H1 (cell line): ENCODE results near the gene TMEM41A. TPM values are rescaled to one million over a fixed set of nuclear protein-coding genes. Genes with fewer than 3 reads are reported as not detected.

ENCODE experiments used
- CTCF ChIA-PET: fragments of 300-600 bp; sonication (Branson Sonifier 250); formaldehyde crosslinking; loops from one replicate; lab custom pipeline; 2021; ENCODE audit not compliant: partially characterized antibody; lab: Charles Lee
- POLR2A ChIA-PET: fragments of 300-600 bp; sonication (Branson Sonifier 250); formaldehyde crosslinking; loops from one replicate; lab custom pipeline; 2021; ENCODE audit warnings: inconsistent platforms; ENCODE audit not compliant: partially characterized antibody; lab: Charles Lee
- DNase-seq, 2 experiments: peaks; one replicate each; pipeline versions ENCODE4 v3.0.0 to v3.0.0-alpha.2; 2010 to 2022; ENCODE audit warnings: low spot score in 2 of 2, low read depth in 1 of 2, mixed read lengths in 1 of 2
- FAIRE-seq: peaks from 2 replicates; lab custom pipeline; 2011; peaks lifted over from hg19 to GRCh38; lab: Jason Lieb, UNC
- H2AFZ ChIP-seq: 2 replicates; pipeline ENCODE4 v1.8.1; 2012; ENCODE audit warnings: low read length, inconsistent platforms
- H2AK5ac ChIP-seq: 2 replicates; pipeline ENCODE4 v1.6.1; 2013; ENCODE audit warnings: low read depth, low read length
- H2BK120ac ChIP-seq: replicated peaks from 2 replicates; pipeline ENCODE3; 2013; ENCODE audit warnings: low read depth, low read length, inconsistent platforms
- H2BK12ac ChIP-seq: 2 replicates; pipeline ENCODE4 v1.6.1; 2013; ENCODE audit warnings: low read depth, low read length
- H2BK15ac ChIP-seq: 2 replicates; pipeline ENCODE4 v1.6.1; 2013; ENCODE audit warnings: low read length
- H2BK20ac ChIP-seq: 2 replicates; pipeline ENCODE4 v1.6.1; 2013; ENCODE audit warnings: low read length
- H2BK5ac ChIP-seq: 2 replicates; pipeline ENCODE4 v1.6.1; 2013; ENCODE audit warnings: low read depth, low read length
- H3K14ac ChIP-seq: 2 replicates; pipeline ENCODE4 v1.6.1; 2013; ENCODE audit warnings: inconsistent platforms; ENCODE audit not compliant: insufficient read length
- H3K18ac ChIP-seq: 2 replicates; pipeline ENCODE4 v1.6.1; 2013; ENCODE audit warnings: low read length; ENCODE audit errors: extremely low read depth
- H3K23ac ChIP-seq: 2 replicates; pipeline ENCODE4 v1.6.1; 2013; ENCODE audit warnings: inconsistent platforms; ENCODE audit not compliant: insufficient read length
- H3K23me2 ChIP-seq: 2 replicates; pipeline ENCODE4 v1.6.1; 2013; ENCODE audit warnings: low read depth, low read length
- H3K27ac ChIP-seq: 2 replicates; pipeline ENCODE4 v1.6.1; 2011; ENCODE audit warnings: low read depth, low read length, inconsistent platforms
- H3K27me3 ChIP-seq, 4 experiments: replicated peaks in 1 of 4; 1 replicate in 1 of 4; 2 replicates in 3 of 4; pipeline versions ENCODE4 v1.6.1 to v1.8.1; 2011 to 2013; ENCODE audit warnings: low read length in 3 of 4, mild to moderate bottlenecking in 3 of 4, inconsistent platforms in 2 of 4, mixed read lengths in 2 of 4, moderate library complexity in 1 of 4; ENCODE audit not compliant: control insufficient read depth in 3 of 4, insufficient read depth in 3 of 4; ENCODE audit errors: extremely low read depth in 1 of 4
- H3K36me3 ChIP-seq, 4 experiments: 2 replicates each; pipeline versions ENCODE4 v1.6.1 to v1.8.1; 2011 to 2013; ENCODE audit warnings: mild to moderate bottlenecking in 4 of 4, low read length in 3 of 4, moderate library complexity in 2 of 4, control low read depth in 1 of 4, inconsistent platforms in 1 of 4; ENCODE audit not compliant: insufficient read depth in 4 of 4, control insufficient read depth in 2 of 4
- H3K4ac ChIP-seq: replicated peaks from 2 replicates; pipeline ENCODE3; 2013; ENCODE audit warnings: low read length, low read depth, mixed read lengths, inconsistent platforms; ENCODE audit not compliant: insufficient read length
- H3K4me1 ChIP-seq, 4 experiments: replicated peaks in 1 of 4; 1 replicate in 1 of 4; 2 replicates in 3 of 4; pipeline versions ENCODE4 v1.6.1 to v1.8.1; 2011 to 2013; ENCODE audit warnings: low read length in 3 of 4, inconsistent platforms in 2 of 4, mixed read lengths in 1 of 4; ENCODE audit not compliant: insufficient read depth in 4 of 4, control insufficient read depth in 3 of 4
- H3K4me2 ChIP-seq, 2 experiments: 2 replicates each; pipeline versions ENCODE4 v1.6.1 to v1.8.1; 2011 to 2013; ENCODE audit warnings: low read depth in 2 of 2, low read length in 2 of 2, control low read depth in 1 of 2, inconsistent platforms in 1 of 2, mild to moderate bottlenecking in 1 of 2; ENCODE audit not compliant: insufficient read depth in 1 of 2
- H3K4me3 ChIP-seq, 4 experiments: fragments of 200-600, 300-600 bp in 1 of 4; sonication (generic), shearing (Covaris generic), sonication (Bioruptor Twin) in 1 of 4; 2 replicates each; pipeline versions ENCODE4 v1.5.1 to v1.8.1; 2011 to 2016; ENCODE audit warnings: low read length in 4 of 4, low read depth in 3 of 4, control low read depth in 2 of 4, inconsistent platforms in 2 of 4, mild to moderate bottlenecking in 2 of 4, mixed read lengths in 1 of 4, moderate library complexity in 1 of 4; ENCODE audit not compliant: insufficient read depth in 2 of 4; ENCODE audit errors: extremely low read depth in 1 of 4
- H3K56ac ChIP-seq: replicated peaks from 2 replicates; pipeline ENCODE3; 2013; ENCODE audit warnings: low read depth, mild to moderate bottlenecking, mixed read lengths, low read length, inconsistent platforms; ENCODE audit not compliant: insufficient read length
- H3K79me1 ChIP-seq: 2 replicates; pipeline ENCODE4 v1.6.1; 2013; ENCODE audit warnings: low read depth, low read length, control low read depth
- H3K79me2 ChIP-seq, 2 experiments: 2 replicates each; pipeline versions ENCODE4 v1.6.1 to v1.8.1; 2012 to 2013; ENCODE audit warnings: low read length in 2 of 2, mild to moderate bottlenecking in 2 of 2, inconsistent platforms in 1 of 2; ENCODE audit not compliant: insufficient read depth in 2 of 2, control insufficient read depth in 1 of 2
- H3K9ac ChIP-seq, 4 experiments: replicated peaks in 1 of 4; 1 replicate in 1 of 4; 2 replicates in 3 of 4; pipeline versions ENCODE4 v1.6.1 to v1.8.1; 2011 to 2013; ENCODE audit warnings: low read depth in 3 of 4, low read length in 3 of 4, control low read depth in 2 of 4, mild to moderate bottlenecking in 2 of 4, moderate library complexity in 2 of 4, inconsistent platforms in 1 of 4; ENCODE audit errors: extremely low read depth in 1 of 4
- H3K9me3 ChIP-seq, 2 experiments: 2 replicates each; pipeline versions ENCODE4 v1.6.1 to v1.8.1; 2012 to 2013; ENCODE audit warnings: mild to moderate bottlenecking in 2 of 2, moderate library complexity in 2 of 2, control low read depth in 1 of 2, inconsistent platforms in 1 of 2, low read depth in 1 of 2, low read length in 1 of 2, mixed read lengths in 1 of 2; ENCODE audit not compliant: insufficient read depth in 2 of 2
- H4K20me1 ChIP-seq, 2 experiments: replicated peaks in 1 of 2; 2 replicates each; pipeline versions ENCODE3 to v1.8.1; 2011 to 2013; ENCODE audit warnings: inconsistent platforms in 2 of 2, low read length in 2 of 2, mild to moderate bottlenecking in 1 of 2; ENCODE audit not compliant: insufficient read depth in 2 of 2, control insufficient read depth in 1 of 2
- H4K5ac ChIP-seq: 2 replicates; pipeline ENCODE4 v1.6.1; 2013; ENCODE audit warnings: low read length, low read depth, mixed read lengths, inconsistent platforms; ENCODE audit not compliant: insufficient read length
- H4K8ac ChIP-seq: 2 replicates; pipeline ENCODE4 v1.8.0; 2013; ENCODE audit warnings: mild to moderate bottlenecking, moderate library complexity, low read length, inconsistent platforms; ENCODE audit not compliant: insufficient read depth; ENCODE audit errors: extremely low read depth
- H4K91ac ChIP-seq: replicated peaks from 2 replicates; pipeline ENCODE3; 2013; ENCODE audit warnings: low read length, mixed read lengths, inconsistent platforms; ENCODE audit not compliant: insufficient read length
- BRCA1 ChIP-seq: IDR thresholded peaks from 2 replicates; pipeline ENCODE4 v1.6.1; 2012; ENCODE audit warnings: low read depth, low read length, improper control_type of control experiment
- CHD1 ChIP-seq: IDR thresholded peaks from 2 replicates; pipeline ENCODE4 v1.6.1; 2012; ENCODE audit warnings: low read depth, low read length, improper control_type of control experiment
- CTCF ChIP-seq, 3 experiments: IDR thresholded peaks; 1 replicate in 2 of 3; 2 replicates in 1 of 3; pipeline versions ENCODE4 v1.5.1 to v1.6.1; 2011; ENCODE audit warnings: low read length in 3 of 3, mild to moderate bottlenecking in 3 of 3, inconsistent platforms in 2 of 3, low read depth in 1 of 3, moderate library complexity in 1 of 3; ENCODE audit not compliant: insufficient read depth in 1 of 3; ENCODE audit errors: control extremely low read depth in 1 of 3
- EGR1 ChIP-seq: IDR thresholded peaks from 2 replicates; pipeline ENCODE4 v1.6.1; 2011; ENCODE audit warnings: low read depth, low read length, borderline replicate concordance
- EP300 ChIP-seq, 2 experiments: IDR thresholded peaks; 1 replicate in 1 of 2; 2 replicates in 1 of 2; pipeline ENCODE4 v1.6.1; 2011 to 2012; ENCODE audit warnings: low read depth in 2 of 2, low read length in 2 of 2, mild to moderate bottlenecking in 2 of 2, borderline replicate concordance in 1 of 2, inconsistent platforms in 1 of 2, moderate library complexity in 1 of 2
- KDM4A ChIP-seq: IDR thresholded peaks from one replicate; pipeline ENCODE4 v1.7.1; 2012; ENCODE audit warnings: low read depth, mild to moderate bottlenecking, moderate library complexity, low read length, inconsistent platforms; ENCODE audit not compliant: severe bottlenecking
- MAFK ChIP-seq: IDR thresholded peaks from 2 replicates; pipeline ENCODE4 v1.6.1; 2012; ENCODE audit warnings: low read depth, mild to moderate bottlenecking, improper control_type of control experiment, low read length
- PHF8 ChIP-seq: fragments of 200-600 bp; sonication (generic); conservative IDR thresholded peaks from 2 replicates; pipeline ENCODE4 v1.7.1; 2012; ENCODE audit warnings: low read depth, mild to moderate bottlenecking, inconsistent platforms, low read length, moderate library complexity
- RBBP5 ChIP-seq: IDR thresholded peaks from 2 replicates; pipeline ENCODE4 v1.7.1; 2012; ENCODE audit warnings: low read depth, mild to moderate bottlenecking, inconsistent platforms, low read length, moderate library complexity, borderline replicate concordance
- WGBS, 2 experiments: shearing (Covaris generic) in 1 of 2; methylation state at CpG; one replicate each; pipeline versions ENCODE4 v1.1.6 to v1.1.7; 2013 to 2015; ENCODE audit warnings: low lambda C conversion rate in 2 of 2, mixed read lengths in 2 of 2, inconsistent platforms in 1 of 2, low coverage in 1 of 2, missing lambda C conversion rate in 1 of 2; ENCODE audit not compliant: insufficient replicate concordance in 2 of 2, insufficient coverage in 1 of 2, insufficient read length in 1 of 2; ENCODE audit errors: extremely low coverage in 1 of 2, missing lambda C conversion rate in 1 of 2; 5-methylcytosine and 5-hydroxymethylcytosine counted together
- polyA plus RNA-seq, 7 experiments: library from polyadenylated mRNA; depleted of rRNA in 3 of 7; stranded (reverse) in 5 of 7; unstranded in 2 of 7; fragments of >200 nt in 5 of 7; fragments of 200-250 nt in 2 of 7; gene quantifications; 1 replicate in 5 of 7; 2 replicates in 1 of 7; 4 replicates in 1 of 7; pipeline versions ENCODE4 v1.2.1 to v1.2.3, GENCODE V29; 2011 to 2013; ENCODE audit warnings: missing spikeins in 2 of 7, mixed read lengths in 2 of 7
- total RNA-seq: library from RNA; stranded (reverse); fragmentation: NEBNext Ultra II Directional; extraction: Animal tissue kit (Norgen Biotek cat#: 25700); gene quantifications from 2 replicates; pipeline ENCODE4 v1.2.1, GENCODE V29; 2021

TMEM41A gene
- total and polyA plus RNA-seq, 2 of the 8 experiments (the other 6 are each of a cell fraction or from before 2014, with no cell fraction given): 14.1 to 17.5 TPM

GRCh38 chr3:185486394-185486793, 12.4 kb downstream of the TMEM41A start:
- H3K27ac ChIP-seq: no peak overlapping the region
- FAIRE-seq: no peak
- no peak overlapping the region for H4K5ac ChIP-seq
- peaks cover 0 to 10% (median 4%) of the 10 kb centered on the region in 4 experiments; a peak in 5 of 8 replicates for H3K36me3 ChIP-seq
- no peak overlapping the region for H3K23ac ChIP-seq
- TF ChIP-seq PHF8 (no peak), CHD1 (no peak), RBBP5 (no peak), BRCA1 (no peak), KDM4A (no peak), EGR1 (no peak), MAFK (no peak), EP300 (IDR thresholded peaks at IDR 0.05; ENCODE audit: borderline replicate concordance in 1 of 2, low read depth in 2 of 2, low read length in 2 of 2) (no peak), CTCF (IDR thresholded peaks at IDR 0.05; ENCODE audit: control extremely low read depth in 1 of 3, insufficient read depth in 1 of 3, low read depth in 1 of 3, low read length in 3 of 3) (no peak)
- no peak overlapping the region for H3K56ac ChIP-seq
- H3K27me3 ChIP-seq: no peaks in the 10 kb centered on the region
- no peak overlapping the region for H2BK12ac ChIP-seq
- 92% methylated on average over 5 of the region's 5 CpGs; no CpG with 5 or more reads in 1 of the 2 experiments for WGBS, 2 experiments
- no peak overlapping the region for H2BK15ac ChIP-seq
- H4K8ac ChIP-seq: no peak overlapping the region
- H3K79me1 ChIP-seq: no peaks in the 10 kb centered on the region
- no peaks in the 10 kb centered on the region for H4K20me1 ChIP-seq
- no peak for DNase-seq
- no peaks in the 10 kb centered on the region for H3K23me2 ChIP-seq
- no peak overlapping the region for H3K18ac ChIP-seq
- H3K9ac ChIP-seq: no peak overlapping the region
- no peaks in the 10 kb centered on the region for H3K9me3 ChIP-seq
- H2BK120ac ChIP-seq: no peak overlapping the region
- no peak overlapping the region for H3K4me3 ChIP-seq
- no peak overlapping the region for H2AFZ ChIP-seq
- H3K4me1 ChIP-seq: no peaks in the 10 kb centered on the region
- no peak overlapping the region for H3K4me2 ChIP-seq
- H2BK5ac ChIP-seq: no peak overlapping the region
- H3K14ac ChIP-seq: no peak overlapping the region
- no peak overlapping the region for H2AK5ac ChIP-seq
- H4K91ac ChIP-seq: no peak overlapping the region
- CTCF ChIA-PET: interaction anchor here (1.1 kb wide), 1 partner anchor 17 kb away, joined by 3 read pairs; no protein-coding TSS in a partner anchor
- POLR2A ChIA-PET: interaction anchor here (1.8 kb wide), 1 partner anchor 10 kb away, joined by 6 read pairs; no protein-coding TSS in a partner anchor
- H3K4ac ChIP-seq: no peak overlapping the region
- no peak overlapping the region for H2BK20ac ChIP-seq
- no peaks in the 10 kb centered on the region for H3K79me2 ChIP-seq
